MCF 10A (cell line): ENCODE results near the gene OPTC. TPM values are rescaled to one million over a fixed set of nuclear protein-coding genes. Genes with fewer than 3 reads are reported as not detected.

Source experiments
- BruUV-seq: library from RNA; stranded (reverse); fragments of 400-500 nt; replicated peaks from 2 replicates; lab custom pipeline; 2021; lab: Mats Ljungman, UMichigan
- CTCF ChIA-PET: fragments of 300-600 bp; sonication (Branson Sonifier 250); formaldehyde crosslinking; extraction: SDS; loops from one replicate; lab custom pipeline; 2021; ENCODE audit warnings: antibody characterized with exemption, inconsistent platforms; lab: Yijun Ruan, JAX
- POLR2A ChIA-PET: fragments of 300-600, 350-650 bp; sonication (Branson Sonifier 250); formaldehyde crosslinking; extraction: SDS; loops from one replicate; lab custom pipeline; 2020; ENCODE audit warnings: antibody characterized with exemption, inconsistent platforms; lab: Yijun Ruan, JAX
- DNase-seq: peaks from one replicate; pipeline ENCODE4 v3.0.0-alpha.2; 2018; ENCODE audit not compliant: unreplicated experiment
- H3K27ac Mint-ChIP-seq: one replicate; pipeline ENCODE4 v1.8.0; 2022; ENCODE audit warnings: mild to moderate bottlenecking, low read depth, mixed read lengths; ENCODE audit not compliant: unreplicated experiment
- H3K27me3 Mint-ChIP-seq: one replicate; pipeline ENCODE4 v1.8.0; 2022; ENCODE audit warnings: mixed read lengths; ENCODE audit not compliant: insufficient read depth, unreplicated experiment
- H3K36me3 Mint-ChIP-seq: one replicate; pipeline ENCODE4 v1.8.0; 2022; ENCODE audit warnings: mild to moderate bottlenecking, moderate library complexity, mixed read lengths; ENCODE audit not compliant: insufficient read depth, unreplicated experiment
- H3K4me1 Mint-ChIP-seq: one replicate; pipeline ENCODE4 v1.8.0; 2022; ENCODE audit warnings: mixed read lengths; ENCODE audit not compliant: insufficient read depth, unreplicated experiment
- H3K4me3 Mint-ChIP-seq: one replicate; pipeline ENCODE4 v1.8.0; 2022; ENCODE audit warnings: mild to moderate bottlenecking, moderate library complexity, mixed read lengths; ENCODE audit not compliant: unreplicated experiment
- H3K9me3 Mint-ChIP-seq: one replicate; pipeline ENCODE4 v1.8.0; 2022; ENCODE audit warnings: mixed read lengths; ENCODE audit not compliant: unreplicated experiment
- CTCF ChIP-seq: fragments of 200-600 bp; IDR thresholded peaks from one replicate; pipeline ENCODE4 v1.8.0; 2022; ENCODE audit warnings: antibody characterized with exemption, mild to moderate bottlenecking; ENCODE audit not compliant: unreplicated experiment
- intact Hi-C: fragments of 100-400 bp; cut with micrococcal nuclease; formaldehyde crosslinking; loops from 2 replicates; pipeline ENCODE4 v1.14.1; 2022
- total RNA-seq: library from RNA; stranded (reverse); gene quantifications from 2 replicates; pipeline ENCODE4 v1.2.3, GENCODE V29; 2022

Gene OPTC
- total RNA-seq, 1 experiment from 2014 or later: not detected

- Mint-ChIP-seq H3K9me3 (no peaks in the 10 kb centered on the region), H3K27me3 (no peaks in the 10 kb centered on the region), H3K36me3 (no peaks in the 10 kb centered on the region), H3K4me1 (peaks cover 19% of the 10 kb centered on the region), H3K27ac (no peak overlapping the region), H3K4me3 (no peak overlapping the region)
- POLR2A ChIA-PET: interaction anchor here (0.7 to 2.5 kb wide), 13 partner anchors 8 to 774 kb away, joined by 3 to 20 read pairs (median 5); partner anchors contain the start of genes ATP2B4 and TMEM183A
- TF ChIP-seq CTCF: no peak
- intact Hi-C loops: loop anchor here (1.0 kb wide), 1 partner anchor 13 kb away; no protein-coding TSS in a partner anchor
- DNase-seq: peak; percentile 60
- CTCF ChIA-PET: interaction anchor here (0.6 to 2.4 kb wide), 11 partner anchors 19 to 554 kb away, joined by 3 to 17 read pairs (median 4); no protein-coding TSS in a partner anchor
- no TSS peak for BruUV-seq
Measured at GRCh38 chr1:203526572-203526971, 32.6 kb downstream of the OPTC start.

GRCh38 chr1:203527013-203527412 lies 33.1 kb downstream of the OPTC start:
- TF ChIP-seq CTCF: no peak
- BruUV-seq: no TSS peak
- ChIA-PET CTCF (interaction anchor here (0.5 to 2.4 kb wide), 13 partner anchors 21 to 950 kb away, joined by 3 to 17 read pairs (median 4); no protein-coding TSS in a partner anchor), POLR2A (interaction anchor here (0.7 to 2.5 kb wide), 11 partner anchors 7 to 774 kb away, joined by 3 to 20 read pairs (median 5); partner anchors contain the start of genes ATP2B4 and TMEM183A)
- H3K9me3 Mint-ChIP-seq: no peaks in the 10 kb centered on the region
- DNase-seq: no peak
- intact Hi-C loops: no loop called here
- no peak overlapping the region for H3K4me3 Mint-ChIP-seq
- H3K4me1 Mint-ChIP-seq: peaks cover 19% of the 10 kb centered on the region
- no peaks in the 10 kb centered on the region for H3K27me3 Mint-ChIP-seq
- no peaks in the 10 kb centered on the region for H3K36me3 Mint-ChIP-seq
- no peak overlapping the region for H3K27ac Mint-ChIP-seq

GRCh38 chr1:203528063-203528462 lies 34.1 kb downstream of the OPTC start:
- intact Hi-C loops: no loop called here
- Mint-ChIP-seq H3K4me1 (peaks cover 19% of the 10 kb centered on the region), H3K4me3 (no peak overlapping the region), H3K27ac (no peak overlapping the region), H3K27me3 (no peaks in the 10 kb centered on the region), H3K9me3 (no peaks in the 10 kb centered on the region), H3K36me3 (no peaks in the 10 kb centered on the region)
- BruUV-seq: no TSS peak
- CTCF ChIA-PET: interaction anchor here (0.6 to 2.4 kb wide), 13 partner anchors 9 to 726 kb away, joined by 3 to 17 read pairs (median 3); no protein-coding TSS in a partner anchor
- DNase-seq: no peak
- no peak for TF ChIP-seq CTCF
- POLR2A ChIA-PET: interaction anchor here (0.7 to 2.5 kb wide), 6 partner anchors 9 to 1454 kb away, joined by 3 to 20 read pairs (median 4); no protein-coding TSS in a partner anchor

- TF ChIP-seq CTCF: no peak
- CTCF ChIA-PET: interaction anchor here (0.6 to 1.2 kb wide), 3 partner anchors 20 to 192 kb away, joined by 4 to 5 read pairs (median 5); no protein-coding TSS in a partner anchor
- no peak for DNase-seq
- Mint-ChIP-seq H3K27ac (peak overlapping the region; percentile 21), H3K4me1 (peaks cover 23% of the 10 kb centered on the region), H3K4me3 (no peak overlapping the region), H3K9me3 (no peaks in the 10 kb centered on the region), H3K27me3 (no peaks in the 10 kb centered on the region), H3K36me3 (no peaks in the 10 kb centered on the region)
- no TSS peak for BruUV-seq
- POLR2A ChIA-PET: interaction anchor here (0.5 to 1.4 kb wide), 3 partner anchors 10 to 284 kb away, joined by 3 to 4 read pairs (median 3); no protein-coding TSS in a partner anchor
- intact Hi-C loops: no loop called here
Measured at GRCh38 chr1:203528976-203529835, 35.3 kb downstream of the OPTC start.
